ENCODE results near the gene PHPT1.
"Not testable (repeated sequence)": the region's sequence is repeated elsewhere in the genome, so short reads cannot be mapped to it uniquely, and the experiment has no call there.

PHPT1 gene

GRCh38 chr9:136837146-136837855 is 11.9 kb upstream of the PHPT1 start:
- no peak for DNase-seq (ENCODE audit: low read depth)

GRCh38 chr9:136837856-136838277 is 11.3 kb upstream of the PHPT1 start:
- DNase-seq (ENCODE audit: low read depth): not testable (repeated sequence)

- DNase-seq (ENCODE audit: low read depth): no peak
Observed at GRCh38 chr9:136838314-136839228, 10.6 kb upstream of the PHPT1 start.

- DNase-seq (ENCODE audit: low read depth): no peak
Observed at GRCh38 chr9:136839229-136840139, 9.7 kb upstream of the PHPT1 start.

- DNase-seq (ENCODE audit: low read depth): no peak
Observed at GRCh38 chr9:136840140-136840876, 8.9 kb upstream of the PHPT1 start.

- DNase-seq (ENCODE audit: low read depth): no peak
Observed at GRCh38 chr9:136840877-136841645, 8.1 kb upstream of the PHPT1 start.

GRCh38 chr9:136841646-136842379 is 7.4 kb upstream of the PHPT1 start:
- not testable (repeated sequence) for DNase-seq (ENCODE audit: low read depth)

- DNase-seq (ENCODE audit: low read depth): peak; percentile 59
Observed at GRCh38 chr9:136842380-136842948, 6.7 kb upstream of the PHPT1 start, which contains the start of gene AJM1. TSS of gene AJM1 (plus strand) at chr9:136842478. CDS start at chr9:136844415, 1,937 bp downstream.

GRCh38 chr9:136843159-136843800 is 5.9 kb upstream of the PHPT1 start:
- not testable (repeated sequence) for DNase-seq (ENCODE audit: low read depth)

- DNase-seq (ENCODE audit: low read depth): peak; percentile 43
Observed at GRCh38 chr9:136843801-136844740, 5.1 kb upstream of the PHPT1 start.

GRCh38 chr9:136844761-136845464 is 4.3 kb upstream of the PHPT1 start:
- DNase-seq (ENCODE audit: low read depth): no peak

GRCh38 chr9:136845465-136846260 is 3.5 kb upstream of the PHPT1 start:
- no peak for DNase-seq (ENCODE audit: low read depth)

GRCh38 chr9:136846376-136847087 is 2.7 kb upstream of the PHPT1 start:
- DNase-seq (ENCODE audit: low read depth): no peak

GRCh38 chr9:136847088-136847825 is 2.0 kb upstream of the PHPT1 start:
- DNase-seq (ENCODE audit: low read depth): no peak

Data from activated gamma-delta T cell treated with anti-CD3 and anti-CD28 coated beads, Interleukin-2, amount 50 U/mL, for 16 hours (primary cell).